Activated CD4-positive, alpha-beta T cell treated with anti-CD3 and anti-CD28 coated beads, Interleukin-2, amount 10 ng/mL, durations not matched to agents 7 days and 5 days (primary cell): ENCODE data around the gene TMPRSS4. TPM values are rescaled to one million over a fixed set of nuclear protein-coding genes. Genes with fewer than 3 reads are reported as not detected.

Experiments used
- CTCF ChIA-PET: fragments of 350-600 bp; sonication (Branson Sonifier 250); formaldehyde crosslinking; loops from one replicate; lab custom pipeline; 2021; ENCODE audit warnings: antibody characterized with exemption; lab: Charles Lee
- POLR2A ChIA-PET: fragments of 350-600 bp; sonication (Branson Sonifier 250); formaldehyde crosslinking; loops from one replicate; lab custom pipeline; 2021; ENCODE audit warnings: antibody characterized with exemption; lab: Charles Lee
- DNase-seq: peaks from one replicate; pipeline ENCODE4 v3.0.0-alpha.2; 2020
- H3K27ac Mint-ChIP-seq: one replicate; pipeline ENCODE4 v1.8.0; 2021; ENCODE audit warnings: mild to moderate bottlenecking, moderate library complexity, mixed read lengths
- H3K27me3 Mint-ChIP-seq: one replicate; pipeline ENCODE4 v1.8.0; 2021; ENCODE audit warnings: mixed read lengths
- H3K36me3 Mint-ChIP-seq: one replicate; pipeline ENCODE4 v1.8.0; 2021; ENCODE audit warnings: low read depth, mixed read lengths
- H3K4me1 Mint-ChIP-seq: one replicate; pipeline ENCODE4 v1.8.0; 2021; ENCODE audit warnings: mixed read lengths
- H3K4me3 Mint-ChIP-seq: one replicate; pipeline ENCODE4 v1.8.0; 2021; ENCODE audit warnings: mild to moderate bottlenecking, moderate library complexity, mixed read lengths
- H3K9me3 Mint-ChIP-seq: one replicate; pipeline ENCODE4 v1.8.0; 2021; ENCODE audit warnings: mixed read lengths
- total RNA-seq, 2 experiments: library from RNA; stranded (reverse); gene quantifications; one replicate each; pipeline ENCODE4 v1.2.3, GENCODE V29; 2021

TMPRSS4 gene
- total RNA-seq, 2 experiments from 2014 or later: not detected

GRCh38 chr11:118146554-118146953, 69.7 kb downstream of the TMPRSS4 start:
- Mint-ChIP-seq H3K36me3 (no peaks in the 10 kb centered on the region), H3K9me3 (no peaks in the 10 kb centered on the region), H3K27ac (no peak overlapping the region), H3K4me3 (peak overlapping the region; percentile 72), H3K27me3 (peaks cover 79% of the 10 kb centered on the region), H3K4me1 (peaks cover 11% of the 10 kb centered on the region)
- POLR2A ChIA-PET: no interaction called here
- DNase-seq: no peak
- CTCF ChIA-PET: interaction anchor here (1.0 to 4.8 kb wide), 3 partner anchors 9 to 25 kb away, joined by 5 to 32 read pairs (median 5); no protein-coding TSS in a partner anchor

DNA sequence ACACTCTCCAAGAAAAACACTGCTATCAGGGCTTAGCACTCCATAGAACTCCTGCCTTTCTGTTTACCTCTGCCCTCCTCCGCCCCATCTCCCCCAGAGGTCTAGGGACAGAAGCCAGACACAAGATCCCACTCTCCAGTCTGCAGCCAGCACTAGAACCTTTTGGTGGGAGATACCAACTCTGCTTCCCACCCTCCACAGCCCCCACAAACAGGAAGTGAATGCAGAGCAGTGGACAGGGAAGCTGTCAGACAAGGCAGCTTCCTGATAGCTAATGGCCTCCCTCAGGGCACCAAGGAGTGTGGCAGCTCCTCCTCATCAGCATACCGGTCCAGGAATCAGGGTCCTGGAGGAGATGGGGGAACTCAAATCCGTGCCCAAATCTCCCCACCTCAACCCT, 70.6 kb downstream of the TMPRSS4 start:
- Mint-ChIP-seq H3K27ac (no peak overlapping the region), H3K9me3 (no peaks in the 10 kb centered on the region), H3K4me1 (peaks cover 11% of the 10 kb centered on the region), H3K27me3 (peaks cover 77% of the 10 kb centered on the region), H3K36me3 (no peaks in the 10 kb centered on the region), H3K4me3 (no peak overlapping the region)
- CTCF ChIA-PET: interaction anchor here (1.5 to 3.3 kb wide), 2 partner anchors 9 to 23 kb away, joined by 3 to 18 read pairs; no protein-coding TSS in a partner anchor
- POLR2A ChIA-PET: no interaction called here
- no peak for DNase-seq

DNA sequence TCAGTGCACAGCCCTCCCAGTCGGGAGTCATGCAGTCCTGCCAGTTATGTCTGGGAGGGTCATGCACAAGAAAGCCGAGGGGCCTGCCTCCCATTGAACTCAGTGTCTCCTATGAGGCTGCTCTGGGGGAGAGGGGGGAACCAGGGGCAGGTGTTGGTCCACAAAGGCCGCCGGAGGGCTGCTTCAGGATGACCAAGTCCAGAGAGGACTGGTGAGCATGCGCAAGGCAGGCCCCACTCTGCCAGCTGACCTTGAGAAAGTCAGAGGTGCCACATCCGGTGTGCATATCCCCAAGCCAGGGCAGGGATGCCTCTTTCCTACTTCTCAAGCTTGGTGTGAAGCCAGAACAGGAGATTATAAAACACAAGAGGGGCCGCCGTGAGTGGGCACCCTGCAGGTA, 71.4 kb downstream of the TMPRSS4 start:
- no peak overlapping the region for H3K27ac Mint-ChIP-seq
- no peak overlapping the region for H3K4me3 Mint-ChIP-seq
- POLR2A ChIA-PET: no interaction called here
- H3K27me3 Mint-ChIP-seq: peaks cover 76% of the 10 kb centered on the region
- no peaks in the 10 kb centered on the region for H3K36me3 Mint-ChIP-seq
- no peak for DNase-seq
- CTCF ChIA-PET: interaction anchor here (0.6 to 3.3 kb wide), 4 partner anchors 9 to 304 kb away, joined by 3 to 18 read pairs (median 3); no protein-coding TSS in a partner anchor
- peaks cover 6% of the 10 kb centered on the region for H3K4me1 Mint-ChIP-seq
- no peaks in the 10 kb centered on the region for H3K9me3 Mint-ChIP-seq

DNA sequence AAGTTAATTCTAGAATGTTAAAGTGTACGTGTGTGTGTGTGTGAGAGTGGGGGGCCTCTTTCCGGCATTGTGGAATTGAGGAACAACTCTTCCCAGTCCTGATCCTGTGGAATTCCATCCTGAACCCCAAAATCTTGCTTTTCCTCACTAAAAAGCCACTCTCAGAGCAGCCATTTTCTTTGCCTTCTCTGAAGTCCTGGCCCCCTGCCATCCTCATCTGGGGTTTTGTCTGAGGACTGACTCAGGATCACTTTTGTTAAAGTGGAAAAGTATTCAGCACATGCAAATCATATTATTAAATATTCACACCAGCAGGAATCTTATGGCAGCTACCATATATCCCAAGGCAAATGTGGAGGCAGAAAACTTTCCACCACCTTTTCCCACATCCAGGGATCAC, 72.0 kb downstream of the TMPRSS4 start:
- CTCF ChIA-PET: interaction anchor here (0.6 to 3.3 kb wide), 4 partner anchors 8 to 303 kb away, joined by 3 to 18 read pairs (median 3); no protein-coding TSS in a partner anchor
- no peak overlapping the region for H3K4me3 Mint-ChIP-seq
- peaks cover 79% of the 10 kb centered on the region for H3K27me3 Mint-ChIP-seq
- POLR2A ChIA-PET: no interaction called here
- no peak overlapping the region for H3K27ac Mint-ChIP-seq
- DNase-seq: no peak
- H3K36me3 Mint-ChIP-seq: peaks cover 1% of the 10 kb centered on the region
- no peaks in the 10 kb centered on the region for H3K9me3 Mint-ChIP-seq
- H3K4me1 Mint-ChIP-seq: peaks cover 10% of the 10 kb centered on the region

DNA sequence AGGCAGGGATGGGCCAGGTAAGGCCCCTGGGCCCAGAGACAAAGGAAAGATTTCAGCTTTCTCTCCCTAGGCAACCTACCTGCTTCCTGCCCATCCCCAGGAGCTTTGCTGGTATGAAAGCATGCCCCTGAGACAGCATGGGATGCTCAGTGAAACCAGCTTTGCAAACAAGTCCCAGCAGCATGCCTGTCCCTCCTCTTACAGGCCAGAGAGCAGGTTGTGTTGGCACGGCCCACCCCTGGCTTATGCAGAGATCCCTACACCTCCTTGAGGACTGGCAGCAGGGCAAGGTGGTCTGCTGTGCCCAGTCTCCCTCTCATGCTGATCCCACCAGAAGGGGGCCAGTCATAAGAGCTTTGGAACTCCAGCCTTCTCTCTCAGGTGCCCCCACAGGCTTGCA, 72.6 kb downstream of the TMPRSS4 start:
- H3K4me3 Mint-ChIP-seq: no peak overlapping the region
- no peak for DNase-seq
- peaks cover 2% of the 10 kb centered on the region for H3K36me3 Mint-ChIP-seq
- POLR2A ChIA-PET: no interaction called here
- H3K4me1 Mint-ChIP-seq: peaks cover 12% of the 10 kb centered on the region
- peaks cover 79% of the 10 kb centered on the region for H3K27me3 Mint-ChIP-seq
- H3K27ac Mint-ChIP-seq: no peak overlapping the region
- CTCF ChIA-PET: interaction anchor here (3.3 kb wide), 1 partner anchor 21 kb away, joined by 18 read pairs; no protein-coding TSS in a partner anchor
- no peaks in the 10 kb centered on the region for H3K9me3 Mint-ChIP-seq

GRCh38 chr11:118151431-118151830, 74.6 kb downstream of the TMPRSS4 start:
- peaks cover 84% of the 10 kb centered on the region for H3K27me3 Mint-ChIP-seq
- H3K9me3 Mint-ChIP-seq: no peaks in the 10 kb centered on the region
- DNase-seq: no peak
- CTCF ChIA-PET: no interaction called here
- peaks cover 2% of the 10 kb centered on the region for H3K36me3 Mint-ChIP-seq
- POLR2A ChIA-PET: no interaction called here
- H3K27ac Mint-ChIP-seq: no peak overlapping the region
- peaks cover 11% of the 10 kb centered on the region for H3K4me1 Mint-ChIP-seq
- no peak overlapping the region for H3K4me3 Mint-ChIP-seq

- peaks cover 2% of the 10 kb centered on the region for H3K36me3 Mint-ChIP-seq
- H3K27me3 Mint-ChIP-seq: peaks cover 87% of the 10 kb centered on the region
- ChIA-PET CTCF (no interaction called here), POLR2A (no interaction called here)
- no peak for DNase-seq
- peak overlapping the region; percentile 46 for H3K4me3 Mint-ChIP-seq
- no peaks in the 10 kb centered on the region for H3K9me3 Mint-ChIP-seq
- H3K4me1 Mint-ChIP-seq: peaks cover 15% of the 10 kb centered on the region
- H3K27ac Mint-ChIP-seq: no peak overlapping the region
These were observed 75.2 kb downstream of the TMPRSS4 start for GRCh38 chr11:118152020-118152551.

DNA sequence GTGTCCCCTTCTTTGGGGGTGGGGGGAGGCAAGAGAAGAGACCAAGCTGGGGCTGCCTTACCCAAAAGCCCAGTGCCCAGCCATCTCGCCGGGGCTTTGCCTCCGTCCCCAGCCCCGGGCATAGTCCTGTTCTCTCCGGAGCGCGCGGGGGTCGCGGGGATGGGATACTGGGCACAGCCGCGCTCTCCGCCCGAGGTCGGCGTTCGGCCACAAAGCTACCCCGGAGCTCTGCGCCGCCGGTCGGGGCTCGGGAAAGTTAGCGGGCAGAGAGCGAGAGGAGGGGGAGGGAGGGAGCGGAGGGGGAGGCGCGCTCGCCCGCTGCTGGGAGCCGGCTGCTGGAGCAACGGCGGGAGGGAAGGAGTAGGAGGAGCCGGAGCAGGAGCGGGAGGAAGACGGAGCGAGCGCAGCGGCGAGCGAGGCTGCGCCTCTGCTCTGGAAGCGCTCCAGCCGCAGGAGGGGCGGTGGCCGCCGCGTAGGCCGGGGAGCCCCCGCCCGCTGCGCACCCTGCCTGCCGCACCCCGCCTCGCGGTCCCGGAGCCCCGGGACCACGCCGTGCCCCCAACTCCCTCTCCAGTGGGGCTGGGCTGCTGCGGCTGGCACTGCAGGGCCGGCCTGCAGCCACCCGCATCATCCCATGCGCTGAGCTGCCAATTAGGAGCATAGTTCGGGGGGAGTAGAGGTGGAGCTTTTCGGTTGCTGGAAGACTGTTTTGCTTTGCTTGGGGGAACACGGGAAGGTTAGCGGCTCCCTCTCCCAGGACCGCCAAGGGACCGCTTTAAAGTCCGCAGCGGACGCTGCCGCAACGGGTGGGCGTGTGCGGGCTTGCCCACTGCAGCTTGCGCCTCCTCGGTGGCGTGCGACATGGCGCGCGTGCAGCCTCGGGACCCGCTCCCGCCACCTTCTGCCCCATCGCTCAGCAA, 75.9 kb downstream of the TMPRSS4 start, which contains the start of gene SCN4B:
TSS of gene SCN4B (minus strand) at position 272 of the 920 bp plus-strand sequence. CDS start at position 122, 150 bp downstream.
- Mint-ChIP-seq H3K27ac (no peak within 1 kb of the TSS), H3K27me3 (peaks cover 88% of the 10 kb centered on the region), H3K4me1 (peaks cover 18% of the 10 kb centered on the region), H3K4me3 (peak within 1 kb of the TSS; percentile 55), H3K36me3 (peaks cover 2% of the 10 kb centered on the region), H3K9me3 (no peaks in the 10 kb centered on the region)
- CTCF ChIA-PET: interaction anchor here (1.0 to 1.3 kb wide), 3 partner anchors 18 to 263 kb away, joined by 3 to 4 read pairs (median 3); no protein-coding TSS in a partner anchor
- peak; percentile 14 for DNase-seq
- POLR2A ChIA-PET: interaction anchor here (0.6 kb wide), 1 partner anchor 537 kb away, joined by 5 read pairs; no protein-coding TSS in a partner anchor

GRCh38 chr11:118153516-118153915, 76.6 kb downstream of the TMPRSS4 start:
- ChIA-PET CTCF (interaction anchor here (1.0 to 1.3 kb wide), 3 partner anchors 17 to 262 kb away, joined by 3 to 4 read pairs (median 3); no protein-coding TSS in a partner anchor), POLR2A (no interaction called here)
- peaks cover 18% of the 10 kb centered on the region for H3K4me1 Mint-ChIP-seq
- H3K27ac Mint-ChIP-seq: no peak overlapping the region
- H3K4me3 Mint-ChIP-seq: peak overlapping the region; percentile 55
- H3K9me3 Mint-ChIP-seq: no peaks in the 10 kb centered on the region
- H3K36me3 Mint-ChIP-seq: peaks cover 2% of the 10 kb centered on the region
- no peak for DNase-seq
- H3K27me3 Mint-ChIP-seq: peaks cover 89% of the 10 kb centered on the region

GRCh38 chr11:118153976-118154375, 77.1 kb downstream of the TMPRSS4 start:
- ChIA-PET CTCF (interaction anchor here (1.3 kb wide), 1 partner anchor 17 kb away, joined by 4 read pairs; no protein-coding TSS in a partner anchor), POLR2A (no interaction called here)
- DNase-seq: no peak
- H3K9me3 Mint-ChIP-seq: no peaks in the 10 kb centered on the region
- peaks cover 18% of the 10 kb centered on the region for H3K4me1 Mint-ChIP-seq
- peaks cover 88% of the 10 kb centered on the region for H3K27me3 Mint-ChIP-seq
- peak overlapping the region; percentile 55 for H3K4me3 Mint-ChIP-seq
- H3K36me3 Mint-ChIP-seq: peaks cover 2% of the 10 kb centered on the region
- H3K27ac Mint-ChIP-seq: no peak overlapping the region

DNA sequence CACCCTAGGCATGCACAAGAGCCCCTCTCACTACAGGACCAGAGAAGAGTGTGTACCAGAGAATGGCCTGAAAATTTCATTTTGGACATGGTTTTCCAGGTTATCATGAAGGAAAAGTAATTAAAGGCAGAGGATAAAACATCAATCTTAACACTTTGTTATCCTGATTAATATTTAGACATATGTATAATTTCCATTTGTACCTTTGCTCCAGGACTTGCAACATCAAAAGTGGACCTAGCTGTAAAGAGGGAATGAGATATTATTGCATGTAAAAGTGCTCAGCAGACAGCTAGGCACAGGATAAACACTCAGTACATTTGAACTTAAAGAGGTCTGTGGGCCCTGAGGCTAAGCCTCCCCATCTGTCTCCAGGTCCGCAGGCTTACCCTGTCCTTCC, 77.8 kb downstream of the TMPRSS4 start:
- DNase-seq: no peak
- no peak overlapping the region for H3K27ac Mint-ChIP-seq
- no peaks in the 10 kb centered on the region for H3K9me3 Mint-ChIP-seq
- peaks cover 2% of the 10 kb centered on the region for H3K36me3 Mint-ChIP-seq
- no peak overlapping the region for H3K4me3 Mint-ChIP-seq
- POLR2A ChIA-PET: interaction anchor here (0.6 kb wide), 1 partner anchor 104 kb away, joined by 3 read pairs; no protein-coding TSS in a partner anchor
- CTCF ChIA-PET: interaction anchor here (1.2 to 3.8 kb wide), 3 partner anchors 8 to 137 kb away, joined by 3 to 36 read pairs (median 5); no protein-coding TSS in a partner anchor
- H3K4me1 Mint-ChIP-seq: peaks cover 18% of the 10 kb centered on the region
- H3K27me3 Mint-ChIP-seq: peaks cover 92% of the 10 kb centered on the region

GRCh38 chr11:118155776-118156530, 79.1 kb downstream of the TMPRSS4 start:
- ChIA-PET POLR2A (no interaction called here), CTCF (interaction anchor here (0.7 to 3.8 kb wide), 12 partner anchors 8 to 569 kb away, joined by 3 to 36 read pairs (median 4); no protein-coding TSS in a partner anchor)
- Mint-ChIP-seq H3K36me3 (peaks cover 2% of the 10 kb centered on the region), H3K4me3 (no peak overlapping the region), H3K27me3 (peaks cover 82% of the 10 kb centered on the region), H3K27ac (no peak overlapping the region), H3K4me1 (peaks cover 18% of the 10 kb centered on the region), H3K9me3 (no peaks in the 10 kb centered on the region)
- DNase-seq: no peak
